HEK293T (cell line): ENCODE data around the gene LRRTM4.
"Not testable (repeated sequence)": the region's sequence is repeated elsewhere in the genome, so short reads cannot be mapped to it uniquely, and the experiment has no call there.

Experiments
- CTCF ChIA-PET: fragments of 350-600 bp; formaldehyde crosslinking; extraction: SDS; loops from one replicate; lab custom pipeline; 2021; ENCODE audit warnings: antibody characterized with exemption, inconsistent platforms; lab: Yijun Ruan, JAX
- POLR2A ChIA-PET: fragments of 350-600 bp; formaldehyde crosslinking; extraction: SDS; loops from one replicate; lab custom pipeline; 2020; ENCODE audit warnings: antibody characterized with exemption, inconsistent platforms; lab: Yijun Ruan, JAX
- DNase-seq: peaks from one replicate; pipeline ENCODE4 v3.0.0; 2012; ENCODE audit warnings: mixed read lengths; ENCODE audit errors: extremely low spot score
- ARNT ChIP-seq: fragments of 450-650 bp; IDR thresholded peaks from 2 replicates; pipeline ENCODE4 v1.6.1; 2017; ENCODE audit warnings: mild to moderate bottlenecking
- BHLHE40 ChIP-seq: fragments of 450-650 bp; IDR thresholded peaks from 2 replicates; pipeline ENCODE4 v1.6.1; 2016; ENCODE audit warnings: mild to moderate bottlenecking, moderate library complexity, borderline replicate concordance
- CTBP1 ChIP-seq: fragments of 450-650 bp; IDR thresholded peaks from 2 replicates; pipeline ENCODE4 v1.6.1; 2016; ENCODE audit warnings: borderline replicate concordance
- ELF4 ChIP-seq: fragments of 450-650 bp; IDR thresholded peaks from 2 replicates; pipeline ENCODE4 v1.6.1; 2017; ENCODE audit warnings: antibody characterized with exemption
- FOXA1 ChIP-seq: fragments of 450-650 bp; IDR thresholded peaks from 2 replicates; pipeline ENCODE4 v1.6.1; 2016; ENCODE audit warnings: mild to moderate bottlenecking
- FOXK2 ChIP-seq: fragments of 450-650 bp; IDR thresholded peaks from 2 replicates; pipeline ENCODE4 v1.6.1; 2016; ENCODE audit warnings: mild to moderate bottlenecking
- FOXM1 ChIP-seq: fragments of 450-650 bp; IDR thresholded peaks from 2 replicates; pipeline ENCODE4 v1.6.1; 2017; ENCODE audit warnings: mild to moderate bottlenecking, borderline replicate concordance
- HDGF ChIP-seq: fragments of 450-650 bp; IDR thresholded peaks from 2 replicates; pipeline ENCODE4 v1.6.1; 2017; ENCODE audit warnings: antibody characterized with exemption, borderline replicate concordance
- L3MBTL2 ChIP-seq: fragments of 450-650 bp; conservative IDR thresholded peaks from 2 replicates; pipeline ENCODE4 v1.6.1; 2016; ENCODE audit warnings: mild to moderate bottlenecking
- LEF1 ChIP-seq: fragments of 450-650 bp; IDR thresholded peaks from 2 replicates; pipeline ENCODE4 v1.6.1; 2017; ENCODE audit warnings: mild to moderate bottlenecking, borderline replicate concordance
- NFRKB ChIP-seq: fragments of 450-650 bp; IDR thresholded peaks from 2 replicates; pipeline ENCODE4 v1.6.1; 2016; ENCODE audit warnings: mild to moderate bottlenecking, moderate library complexity
- PKNOX1 ChIP-seq: fragments of 450-650 bp; IDR thresholded peaks from 2 replicates; pipeline ENCODE4 v1.6.1; 2016
- SP1 ChIP-seq: fragments of 450-650 bp; IDR thresholded peaks from 2 replicates; pipeline ENCODE4 v1.6.1; 2017
- SUZ12 ChIP-seq: fragments of 450-650 bp; IDR thresholded peaks from 2 replicates; pipeline ENCODE4 v1.6.1; 2016; ENCODE audit warnings: mild to moderate bottlenecking
- TARDBP ChIP-seq: fragments of 450-650 bp; IDR thresholded peaks from 2 replicates; pipeline ENCODE4 v1.6.1; 2016
- ZNF384 ChIP-seq: fragments of 450-650 bp; IDR thresholded peaks from 2 replicates; pipeline ENCODE4 v1.6.1; 2016

Gene LRRTM4

GRCh38 chr2:77169426-77169825, 352.8 kb downstream of the LRRTM4 start:
- CTCF ChIA-PET: no interaction called here
- POLR2A ChIA-PET: no interaction called here
- TF ChIP-seq FOXK2 (no peak), ARNT (no peak), TARDBP (no peak)
- DNase-seq: no peak

GRCh38 chr2:77164021-77164420, 358.2 kb downstream of the LRRTM4 start:
- CTCF ChIA-PET, DNase-seq, POLR2A ChIA-PET: not testable (repeated sequence)

- ChIA-PET POLR2A (no interaction called here), CTCF (no interaction called here)
- TF ChIP-seq SUZ12 (no peak), ELF4 (no peak), TARDBP (no peak), SP1 (no peak), BHLHE40 (no peak), L3MBTL2 (no peak), NFRKB (no peak)
- no peak for DNase-seq
Measured at GRCh38 chr2:77161009-77161408, 361.2 kb downstream of the LRRTM4 start.

GRCh38 chr2:77156599-77156998, 365.6 kb downstream of the LRRTM4 start:
- ChIA-PET CTCF (interaction anchor here (0.6 kb wide), 1 partner anchor 1394 kb away, joined by 4 read pairs; no protein-coding TSS in a partner anchor), POLR2A (no interaction called here)
- no peak for TF ChIP-seq ZNF384
- no peak for TF ChIP-seq SUZ12
- no peak for TF ChIP-seq HDGF
- no peak for TF ChIP-seq FOXM1
- TF ChIP-seq LEF1: no peak
- TF ChIP-seq ARNT: no peak
- TF ChIP-seq BHLHE40: no peak
- no peak for TF ChIP-seq PKNOX1
- TF ChIP-seq ELF4: no peak
- TF ChIP-seq NFRKB: no peak
- no peak for TF ChIP-seq TARDBP
- no peak for TF ChIP-seq SP1
- no peak for TF ChIP-seq FOXK2
- no peak for TF ChIP-seq FOXA1
- no peak for TF ChIP-seq CTBP1
- TF ChIP-seq L3MBTL2: no peak
- DNase-seq: no peak

GRCh38 chr2:77155511-77155910, 366.7 kb downstream of the LRRTM4 start:
- POLR2A ChIA-PET: no interaction called here
- TF ChIP-seq TARDBP (no peak), FOXK2 (no peak), SUZ12 (no peak), ELF4 (no peak), BHLHE40 (no peak), CTBP1 (no peak), HDGF (no peak), PKNOX1 (no peak), ARNT (no peak), ZNF384 (no peak), FOXM1 (no peak), LEF1 (no peak), L3MBTL2 (no peak), SP1 (no peak), FOXA1 (no peak), NFRKB (no peak)
- DNase-seq: no peak
- CTCF ChIA-PET: no interaction called here

- TF ChIP-seq FOXA1: no peak
- TF ChIP-seq ZNF384: no peak
- TF ChIP-seq FOXK2: no peak
- TF ChIP-seq TARDBP: no peak
- no peak for TF ChIP-seq PKNOX1
- no peak for TF ChIP-seq L3MBTL2
- no peak for TF ChIP-seq HDGF
- no peak for TF ChIP-seq ARNT
- TF ChIP-seq CTBP1: no peak
- TF ChIP-seq NFRKB: no peak
- no peak for TF ChIP-seq BHLHE40
- TF ChIP-seq ELF4: no peak
- TF ChIP-seq SP1: no peak
- TF ChIP-seq LEF1: no peak
- no peak for TF ChIP-seq FOXM1
- no peak for TF ChIP-seq SUZ12
- no peak for DNase-seq
- ChIA-PET POLR2A (interaction anchor here (0.5 kb wide), 1 partner anchor 45 kb away, joined by 3 read pairs; no protein-coding TSS in a partner anchor), CTCF (no interaction called here)
Measured at GRCh38 chr2:77149565-77149964, 372.6 kb downstream of the LRRTM4 start.

GRCh38 chr2:77147153-77147552, 375.0 kb downstream of the LRRTM4 start:
- TF ChIP-seq FOXK2 (no peak), FOXM1 (no peak), ELF4 (no peak), PKNOX1 (no peak), BHLHE40 (no peak), LEF1 (no peak), TARDBP (no peak), FOXA1 (no peak), NFRKB (no peak), SP1 (no peak), L3MBTL2 (no peak), ARNT (no peak), CTBP1 (no peak), HDGF (no peak), ZNF384 (no peak), SUZ12 (no peak)
- CTCF ChIA-PET: no interaction called here
- POLR2A ChIA-PET: no interaction called here
- no peak for DNase-seq
